GM18507 (cell line): Measurements from ENCODE around the gene NAT9.

Experiments used
- DNase-seq: peaks from one replicate; pipeline ENCODE4 v3.0.0; 2011; ENCODE audit warnings: low read depth; ENCODE audit not compliant: insufficient read length; ENCODE audit errors: extremely low spot score
- FAIRE-seq: peaks from 2 replicates; lab custom pipeline; 2011; peaks lifted over from hg19 to GRCh38; lab: Jason Lieb, UNC

The NAT9 gene, protein sequence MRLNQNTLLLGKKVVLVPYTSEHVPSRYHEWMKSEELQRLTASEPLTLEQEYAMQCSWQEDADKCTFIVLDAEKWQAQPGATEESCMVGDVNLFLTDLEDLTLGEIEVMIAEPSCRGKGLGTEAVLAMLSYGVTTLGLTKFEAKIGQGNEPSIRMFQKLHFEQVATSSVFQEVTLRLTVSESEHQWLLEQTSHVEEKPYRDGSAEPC

DNA sequence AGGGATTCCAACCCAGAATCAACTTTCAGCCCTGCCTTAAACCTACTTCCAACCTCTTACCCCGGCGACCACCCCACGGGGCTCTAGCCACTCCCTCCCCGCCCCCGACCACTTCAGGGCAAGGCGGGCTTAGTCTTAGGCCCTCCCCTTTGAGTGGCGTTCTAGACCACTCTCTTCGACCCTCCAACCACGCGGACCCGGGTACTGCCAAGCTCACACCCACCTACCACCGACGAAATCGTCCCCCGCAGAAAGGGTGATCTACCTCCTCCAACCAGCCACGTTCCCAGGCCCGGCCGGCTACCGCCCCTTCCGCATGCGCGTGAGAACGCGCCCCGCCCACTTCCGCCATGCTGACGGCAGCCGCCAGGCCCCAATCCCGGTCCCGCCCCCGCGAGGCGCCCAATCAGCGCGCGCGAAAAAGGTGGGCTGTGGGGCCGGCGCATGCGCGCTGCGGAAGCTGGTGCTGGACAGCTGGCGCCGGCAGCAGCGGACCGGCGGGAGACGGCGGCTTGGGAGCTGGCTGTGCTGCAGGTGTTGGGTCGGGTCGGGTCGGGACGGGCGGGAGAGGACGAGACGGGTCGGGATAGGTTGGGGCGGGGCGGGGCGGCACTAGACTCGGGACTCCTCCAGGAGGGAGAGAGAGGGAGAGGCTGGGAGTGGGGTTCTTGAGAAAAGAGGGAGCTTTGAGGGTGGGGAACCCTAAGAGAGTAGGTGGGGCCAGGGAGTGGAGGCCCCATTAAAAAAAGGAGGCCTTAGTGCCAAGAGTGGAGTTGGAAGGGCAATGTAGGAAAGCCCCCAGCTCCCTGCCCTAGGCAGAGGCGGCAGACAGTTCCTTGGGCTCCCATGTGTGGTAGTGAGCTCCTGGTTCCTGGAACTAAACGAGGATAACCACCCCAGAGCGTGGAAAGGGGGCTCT, at the start of gene NAT9:
TSS of gene NAT9 (minus strand) at position 302 of the 919 bp plus-strand sequence. CDS start 647 bp downstream, outside the sequence.
- peak; percentile 99 for DNase-seq
- peak; percentile 92 for FAIRE-seq

DNA sequence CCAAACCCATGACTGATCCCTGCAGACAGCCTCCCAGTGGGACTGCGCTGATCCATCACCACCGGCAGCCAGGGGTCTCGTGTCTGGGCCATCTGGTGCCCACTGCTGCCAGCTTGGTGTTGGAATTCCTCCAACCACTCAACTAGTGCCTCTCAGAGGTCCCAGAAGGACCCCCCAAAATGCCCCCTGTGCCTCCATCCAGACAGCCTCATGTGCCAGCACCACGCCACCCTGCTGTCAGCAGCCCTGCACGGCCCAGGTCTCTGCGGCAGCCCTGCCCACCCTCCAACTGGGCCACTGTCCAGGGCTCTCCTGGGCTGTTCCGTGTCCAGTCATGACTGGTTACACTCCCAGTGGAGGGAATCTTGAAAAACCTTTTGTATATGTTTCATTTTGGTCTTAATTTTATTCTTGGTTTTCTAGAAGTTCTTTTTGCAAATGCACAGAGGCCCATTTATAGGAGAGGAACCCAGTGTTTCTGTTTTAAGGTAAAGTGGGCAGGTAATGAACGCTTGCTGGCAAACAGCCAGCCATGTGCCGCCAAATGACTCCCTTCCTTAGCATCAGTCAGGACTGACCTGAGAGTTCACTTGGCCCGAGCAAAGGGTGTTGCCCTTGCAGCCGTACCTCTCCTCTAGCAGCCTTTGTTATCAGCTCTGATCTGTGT, 48.9 kb upstream of the NAT9 start:
- no peak for DNase-seq
- FAIRE-seq = no peak

DNA sequence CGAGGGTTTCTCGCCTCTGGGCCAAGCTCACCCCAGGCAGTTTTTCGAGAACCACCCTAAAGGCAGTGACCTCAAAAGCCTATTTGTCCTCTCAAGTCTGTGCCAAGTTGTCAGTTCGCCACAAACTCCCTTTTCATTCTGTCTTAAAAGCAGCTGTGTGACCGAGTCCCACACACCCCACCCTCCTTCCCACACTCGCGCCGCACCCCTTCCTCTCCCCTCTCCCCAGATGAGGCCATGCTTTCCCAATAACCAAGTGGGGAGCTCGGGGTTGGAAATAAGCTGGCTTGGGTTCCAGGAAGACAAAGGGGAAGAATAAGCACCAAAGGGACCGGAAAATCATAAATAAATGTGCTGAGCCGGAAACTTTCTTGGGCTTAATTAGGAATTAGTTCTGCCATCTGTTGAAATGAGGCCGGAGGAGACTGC, 46.8 kb upstream of the NAT9 start:
- FAIRE-seq (no peak), DNase-seq (no peak)

DNA sequence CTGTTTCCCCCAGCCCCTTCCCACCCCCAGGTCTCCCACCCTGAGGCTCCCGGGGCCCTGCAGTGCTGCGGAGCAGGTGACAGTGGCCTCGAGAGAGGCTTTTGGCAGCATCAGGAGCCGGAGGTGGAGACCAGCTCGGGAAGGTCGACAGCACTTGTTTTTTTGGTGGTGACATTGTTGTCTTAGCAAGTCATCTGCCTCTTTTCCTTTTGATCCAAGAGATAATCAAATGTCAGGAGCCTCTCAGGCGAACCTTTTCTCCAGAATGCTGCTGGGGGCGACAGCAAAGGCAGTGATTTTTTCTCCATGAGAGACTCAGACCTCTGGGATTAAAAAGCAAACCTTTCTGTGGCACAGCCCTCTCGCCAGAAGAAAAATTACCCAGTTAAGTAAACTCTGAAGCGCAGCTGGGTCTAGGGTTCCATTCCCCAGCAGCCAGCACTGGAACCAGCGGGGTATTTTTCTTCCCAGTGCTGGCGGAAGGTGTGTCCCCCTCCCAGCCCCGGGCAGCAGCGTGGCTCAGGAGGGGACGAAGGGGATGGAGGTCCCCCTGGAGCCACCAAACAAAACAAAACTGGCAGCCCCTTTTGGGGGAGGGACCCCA, 46.3 kb upstream of the NAT9 start:
- FAIRE-seq = no peak

DNA sequence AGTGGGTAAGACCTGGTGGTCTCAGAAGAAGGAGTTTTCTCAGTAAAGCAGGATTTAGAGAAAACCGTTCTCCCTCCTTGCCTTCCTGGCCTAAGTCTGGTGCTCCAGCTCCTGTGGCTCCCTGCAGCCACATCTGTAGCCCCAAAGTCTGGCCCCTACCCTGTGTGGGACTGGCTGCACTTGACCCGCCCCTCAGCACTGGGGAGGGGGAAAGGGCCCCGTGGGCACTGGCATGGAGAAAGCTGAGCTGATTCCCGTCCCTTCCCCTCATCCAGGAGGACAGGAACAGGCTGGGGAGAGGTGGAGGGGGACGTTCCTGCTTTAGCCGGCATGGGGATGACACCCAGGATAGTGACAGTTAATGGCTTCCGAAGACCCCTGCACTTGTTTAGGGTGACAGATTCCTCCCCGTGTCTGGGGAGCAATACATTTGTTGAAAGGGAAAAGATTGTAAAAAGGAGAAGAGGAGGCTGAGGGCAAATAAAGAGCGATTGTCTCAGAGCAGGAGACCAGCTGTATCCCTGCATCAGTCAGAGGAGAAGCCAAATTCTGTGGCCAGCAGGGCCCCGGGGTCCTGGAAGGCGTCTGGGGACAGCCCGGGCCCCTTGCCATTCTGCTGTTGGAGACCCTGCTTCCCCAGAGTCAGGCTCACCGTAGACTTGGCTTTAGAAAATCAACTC, 45.6 kb upstream of the NAT9 start:
- FAIRE-seq = no peak
- no peak for DNase-seq

More for the DNA sequence above, 46.3 kb upstream of the NAT9 start:
- no peak for DNase-seq

DNA sequence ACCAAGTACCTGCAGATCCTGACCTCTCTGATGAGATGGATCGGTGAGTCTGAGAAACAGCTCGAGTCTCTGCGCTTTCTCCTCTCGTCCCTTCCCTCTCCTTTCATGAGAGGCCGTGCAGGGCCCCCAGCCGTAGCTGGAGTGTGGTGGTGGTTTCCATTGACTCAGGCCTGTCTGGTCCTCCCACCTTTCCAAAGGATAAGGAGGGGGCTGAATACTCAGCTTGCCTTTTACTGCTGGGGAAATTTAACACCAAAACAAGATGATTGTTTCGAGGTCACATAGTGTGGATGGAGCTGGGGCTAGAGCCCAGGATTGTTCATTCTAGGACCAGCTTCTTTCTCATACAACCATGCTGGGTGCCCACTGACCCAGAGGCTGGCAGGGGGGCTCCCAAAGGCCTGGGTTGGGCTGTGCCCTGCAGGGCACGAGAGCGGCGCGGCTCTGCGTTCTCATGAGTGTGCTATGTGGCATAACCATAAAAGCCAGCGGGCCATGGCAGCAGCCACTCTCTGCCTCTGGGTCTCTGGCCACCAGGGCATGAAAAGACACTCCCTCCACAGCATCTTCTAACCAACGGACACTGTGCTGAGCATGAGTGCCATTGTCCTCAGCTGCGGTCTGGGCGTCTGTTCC, 43.8 kb upstream of the NAT9 start:
- FAIRE-seq = no peak

DNA sequence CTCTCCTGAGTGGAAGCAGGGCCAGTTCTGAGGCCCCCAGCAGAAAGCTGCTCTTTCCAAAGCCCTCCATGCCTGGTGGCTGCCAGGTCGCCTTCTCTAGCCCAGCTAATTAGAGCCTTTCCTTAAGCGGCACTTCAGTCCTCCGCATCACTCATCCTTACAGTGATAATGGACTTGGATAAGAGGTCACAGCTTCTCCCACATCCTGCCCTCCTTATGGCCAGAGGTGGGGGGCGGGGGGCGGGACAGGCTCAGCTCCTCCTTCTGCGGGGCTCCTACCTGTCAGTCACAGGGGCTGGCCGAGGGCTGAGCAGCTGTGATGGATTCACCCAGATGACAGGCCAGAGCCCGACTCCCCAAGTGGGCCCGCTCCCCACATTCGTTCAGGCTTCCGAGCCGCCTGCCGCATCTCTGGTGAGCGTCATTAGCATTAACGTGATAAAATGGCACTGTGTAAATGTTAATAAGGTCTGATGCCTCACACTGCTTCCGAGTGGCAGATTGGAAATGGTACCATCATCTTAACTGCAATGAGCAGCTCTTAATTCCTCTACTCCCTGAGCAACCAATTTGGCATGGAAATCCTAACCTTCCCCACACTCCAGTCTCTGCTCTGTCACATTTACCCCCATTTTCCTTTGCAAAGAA, 42.3 kb upstream of the NAT9 start:
- DNase-seq (no peak), FAIRE-seq (no peak)

More for the DNA sequence above, 43.8 kb upstream of the NAT9 start:
- no peak for DNase-seq

DNA sequence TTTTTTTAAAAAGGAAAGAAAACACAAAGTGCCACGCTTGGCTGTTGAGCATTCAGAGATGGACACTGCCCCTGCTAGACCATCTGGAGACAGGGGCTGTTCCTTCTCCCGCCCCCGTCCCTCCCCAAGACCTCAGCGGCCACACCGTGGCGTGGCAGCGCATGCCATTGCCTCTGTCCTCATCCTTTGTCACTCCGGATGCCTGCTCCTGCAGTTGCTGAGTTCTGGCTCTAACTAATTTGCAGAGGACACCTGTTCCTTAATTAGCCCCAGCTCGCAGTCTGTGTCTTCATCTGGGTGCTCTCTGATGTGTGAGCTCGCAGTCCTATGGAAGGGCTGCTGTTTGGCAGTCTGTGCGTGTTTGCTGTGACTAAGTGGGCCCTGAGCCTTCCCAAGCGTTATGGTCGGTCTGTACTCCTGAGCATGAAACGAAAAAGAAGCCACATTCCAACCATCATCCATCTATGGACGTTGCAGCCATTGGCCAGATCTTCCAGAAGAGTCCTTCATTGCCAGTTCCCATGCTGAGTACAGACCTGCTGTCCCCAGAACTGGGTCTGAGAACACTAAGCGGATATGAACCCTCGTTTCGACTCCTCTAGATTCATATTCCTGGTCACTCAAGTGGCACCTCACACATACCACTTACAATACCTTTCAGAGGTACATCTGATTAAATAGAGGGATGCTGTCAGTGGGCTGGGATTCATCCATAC, 40.9 kb upstream of the NAT9 start:
- DNase-seq (no peak), FAIRE-seq (no peak)

DNA sequence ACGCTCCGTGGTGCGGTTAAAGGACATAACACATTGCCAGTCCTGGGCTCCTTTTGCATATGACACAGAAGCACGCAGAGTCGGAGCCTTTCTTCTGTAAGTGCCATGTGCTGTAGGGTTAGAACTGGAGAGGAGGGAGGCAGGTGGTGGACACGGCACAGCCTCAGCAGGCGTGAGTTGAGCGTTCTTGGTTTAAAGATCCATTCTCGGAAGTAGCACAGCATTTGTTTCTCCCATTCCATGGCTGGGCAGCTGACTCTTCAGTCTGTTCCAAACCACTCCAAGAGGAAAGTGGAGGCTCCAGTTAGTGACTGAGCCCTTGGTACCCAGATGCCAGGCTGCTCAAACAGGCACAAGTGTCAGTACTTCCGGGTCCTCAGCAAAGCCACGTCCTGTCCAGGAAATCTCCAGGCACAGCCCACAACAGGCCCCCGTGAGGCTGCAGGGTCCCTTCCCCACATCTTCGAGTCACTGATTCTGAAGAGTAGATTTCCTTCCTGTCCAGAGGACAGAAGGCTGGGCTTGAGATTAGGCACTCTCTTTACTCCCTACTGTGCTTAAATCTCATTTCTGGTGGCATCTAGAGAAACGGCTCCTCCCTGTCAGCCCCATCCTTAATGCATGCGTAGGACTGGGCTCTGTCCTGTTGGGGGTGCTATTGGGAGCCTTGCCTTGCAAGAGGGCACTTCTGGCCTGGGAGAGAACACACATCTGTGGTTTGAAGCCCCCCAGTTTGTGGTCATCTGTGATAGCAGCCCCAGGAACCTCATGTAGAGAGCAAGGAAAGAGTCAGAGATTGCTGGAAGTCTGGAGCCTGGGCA, 39.6 kb upstream of the NAT9 start:
- DNase-seq = no peak
- FAIRE-seq = no peak

DNA sequence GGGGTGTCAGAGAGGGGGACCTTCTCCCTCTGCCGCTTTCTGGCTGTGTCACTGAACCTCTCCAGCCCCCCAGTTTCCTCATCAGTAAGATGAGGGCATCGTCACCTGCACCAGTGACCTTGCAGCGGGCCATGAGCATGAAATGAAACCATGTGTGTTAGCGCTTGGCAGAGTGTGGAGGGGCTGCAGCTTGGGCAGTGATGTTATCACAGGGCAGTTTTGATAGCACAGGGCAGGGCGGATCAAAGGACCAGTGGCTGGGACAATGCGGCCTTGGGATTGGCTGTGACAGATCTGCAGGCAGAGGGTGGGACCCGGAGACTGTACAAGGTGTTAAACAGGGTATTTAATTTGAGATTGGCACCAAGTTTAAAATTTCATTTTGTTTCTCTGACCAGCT, 38.9 kb upstream of the NAT9 start:
- no peak for DNase-seq
- no peak for FAIRE-seq

DNA sequence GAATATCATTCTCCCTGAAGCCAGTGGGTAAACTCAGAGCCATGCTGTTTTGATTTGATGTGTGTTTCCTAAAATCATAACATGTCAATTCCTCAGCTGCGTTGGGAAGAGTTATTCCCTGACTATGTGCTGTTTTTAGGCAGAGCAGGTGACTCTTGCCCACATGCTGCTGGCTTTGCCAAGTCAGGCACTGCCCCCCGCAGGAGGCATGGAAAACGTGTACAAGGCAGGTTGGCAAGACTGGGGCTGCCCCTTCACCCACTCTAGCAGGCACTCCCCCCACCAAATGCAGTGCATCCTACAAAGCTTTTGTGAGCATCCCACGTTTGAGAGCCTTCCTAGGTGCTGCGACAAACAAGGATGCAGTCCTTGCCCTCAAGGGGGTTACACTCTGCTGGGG, 38.3 kb upstream of the NAT9 start:
- DNase-seq = no peak
- FAIRE-seq = no peak

DNA sequence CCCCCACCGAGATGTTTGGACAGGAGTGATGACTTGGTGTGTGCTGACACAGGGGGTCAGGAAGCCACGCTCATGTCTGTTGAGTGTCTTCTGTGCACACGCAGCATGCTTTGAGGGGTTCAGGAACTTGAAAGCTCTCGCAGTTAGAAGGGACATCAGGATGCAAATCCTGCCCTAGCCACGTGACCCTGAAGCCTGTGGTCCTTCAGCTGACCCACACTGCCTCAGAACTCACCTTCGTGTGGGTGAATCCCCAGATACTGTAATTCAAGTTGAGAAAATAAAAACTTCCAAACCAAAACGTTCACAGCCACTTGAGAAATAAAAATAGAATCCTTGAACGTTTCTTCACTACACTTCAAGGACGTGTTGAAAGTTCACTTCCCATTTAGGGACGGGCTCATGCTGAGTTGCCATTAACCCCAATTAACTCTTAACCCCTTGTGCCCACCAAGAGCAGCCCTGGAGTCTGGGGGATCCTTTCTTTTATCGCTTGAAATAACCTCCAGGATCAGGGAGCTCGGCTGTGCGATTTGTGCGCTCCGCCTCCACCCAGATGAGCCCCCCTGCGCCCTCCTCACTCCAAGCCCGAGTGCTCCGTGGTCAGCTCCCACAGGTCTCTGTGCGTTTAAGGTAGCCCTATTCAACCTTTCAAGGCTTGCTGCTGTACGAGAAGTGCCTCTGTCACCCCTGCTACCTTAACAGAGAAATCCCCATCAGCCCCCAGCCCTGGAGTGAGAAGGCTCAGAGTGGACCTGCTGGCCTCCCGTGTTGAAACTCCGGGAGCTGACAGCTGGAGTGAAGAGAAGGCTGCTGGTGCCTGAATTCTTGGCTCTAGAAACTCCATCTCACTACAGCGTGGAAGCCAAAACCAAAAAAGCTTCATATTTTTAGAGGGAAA, 36.2 kb upstream of the NAT9 start:
- DNase-seq (no peak), FAIRE-seq (no peak)

DNA sequence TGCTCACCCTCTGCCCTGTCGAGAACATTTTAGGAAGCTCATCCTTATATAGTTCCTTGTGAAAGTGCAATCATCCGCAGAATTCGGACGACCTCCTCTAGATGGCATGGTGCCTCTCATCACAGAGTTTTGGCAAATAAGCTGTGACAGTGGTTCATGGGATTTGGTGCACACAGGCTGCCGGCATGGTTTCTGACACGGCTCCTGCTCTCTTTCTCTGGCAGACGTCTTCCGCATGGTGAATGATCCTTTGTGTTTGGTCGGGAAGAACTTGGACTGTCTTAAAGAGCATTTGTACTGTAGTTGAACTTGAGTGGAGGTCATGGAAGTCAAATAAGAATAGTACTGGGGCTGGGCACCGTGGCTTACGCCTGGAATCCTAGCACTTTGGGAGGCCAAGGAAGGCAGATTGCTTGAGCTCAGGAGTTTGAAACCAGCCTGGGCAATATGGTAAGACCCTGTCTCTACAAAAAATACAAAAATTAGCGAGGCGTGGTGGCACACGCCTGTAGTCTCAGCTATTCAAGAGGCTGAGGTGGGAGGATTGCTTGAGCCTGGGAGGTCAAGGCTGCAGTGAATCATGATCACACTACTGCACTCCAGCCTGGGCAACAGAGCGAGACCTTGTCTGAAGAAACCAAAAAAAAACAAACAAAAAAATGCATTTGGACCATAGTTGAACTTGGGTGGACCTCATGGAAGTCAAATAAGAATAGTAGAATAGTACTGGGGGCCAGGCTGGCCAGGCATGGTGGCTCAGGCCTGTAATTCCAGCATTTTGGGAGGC, 34.7 kb upstream of the NAT9 start:
- FAIRE-seq (no peak), DNase-seq (no peak)

DNA sequence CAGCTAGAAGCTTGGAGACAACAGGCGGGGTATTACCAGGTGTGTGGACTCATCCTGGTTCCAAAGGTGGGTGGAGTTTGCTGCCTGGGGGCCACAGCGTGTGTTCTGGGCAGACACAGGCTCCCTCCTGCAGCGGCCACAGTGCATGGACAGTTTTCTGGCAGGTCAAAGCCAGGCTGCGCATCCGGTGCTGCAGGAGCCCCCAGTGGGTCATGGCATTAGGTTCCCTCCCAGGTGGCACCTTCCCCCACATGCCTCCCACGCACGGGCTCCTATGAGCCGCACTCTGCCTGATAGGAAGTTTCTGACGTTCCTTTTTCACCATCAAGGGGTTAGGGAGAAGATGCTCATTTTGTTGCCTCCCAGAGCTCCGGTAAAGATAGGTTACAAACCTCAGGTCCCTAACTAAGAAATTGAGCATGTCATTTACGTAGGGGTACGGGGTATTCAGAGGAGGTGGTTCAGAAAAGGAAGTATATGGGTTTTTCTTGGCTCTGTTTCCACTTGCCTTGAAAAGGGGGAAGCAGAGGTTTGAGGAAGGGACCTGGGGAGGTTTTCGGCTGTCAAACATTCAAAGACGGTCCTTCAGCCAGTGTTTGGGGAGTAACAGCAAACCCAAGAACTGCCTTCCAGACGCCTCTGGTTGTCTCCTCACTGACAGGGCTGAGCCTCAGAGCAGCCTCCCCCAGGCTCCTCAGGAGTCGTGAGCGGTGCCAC, 32.7 kb upstream of the NAT9 start:
- DNase-seq = no peak

DNA sequence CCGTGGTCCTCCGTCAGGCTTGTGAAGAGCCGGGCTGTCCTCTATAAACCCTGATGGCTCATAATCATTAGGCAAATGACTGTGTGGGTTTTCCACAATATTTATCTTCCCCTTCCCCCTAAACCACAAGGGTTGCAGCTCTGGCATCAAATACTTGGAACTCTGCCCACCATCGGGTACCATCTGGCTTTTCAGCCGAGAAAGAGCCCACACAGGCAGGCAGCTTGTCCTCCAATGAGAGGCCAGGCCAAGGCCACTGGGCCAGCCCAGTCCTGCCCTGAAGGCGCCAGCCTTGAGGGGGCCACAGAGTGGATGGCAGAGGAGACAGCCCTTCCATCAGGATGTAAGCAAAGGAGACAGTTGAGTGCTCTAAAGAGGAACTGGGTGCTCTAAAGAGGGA, 31.8 kb upstream of the NAT9 start:
- FAIRE-seq = no peak
- no peak for DNase-seq

More for the DNA sequence above, 32.7 kb upstream of the NAT9 start:
- no peak for FAIRE-seq
